LNCAP (cell line): ENCODE data around the gene SLC1A5.

ENCODE experiments used
- TF ChIP-seq, protein P1 (sequence below): fragments of 450-650 bp; IDR thresholded peaks from 2 replicates; pipeline ENCODE4 v1.5.1; 2017; ENCODE audit warnings: mild to moderate bottlenecking

SLC1A5 gene

DNA sequence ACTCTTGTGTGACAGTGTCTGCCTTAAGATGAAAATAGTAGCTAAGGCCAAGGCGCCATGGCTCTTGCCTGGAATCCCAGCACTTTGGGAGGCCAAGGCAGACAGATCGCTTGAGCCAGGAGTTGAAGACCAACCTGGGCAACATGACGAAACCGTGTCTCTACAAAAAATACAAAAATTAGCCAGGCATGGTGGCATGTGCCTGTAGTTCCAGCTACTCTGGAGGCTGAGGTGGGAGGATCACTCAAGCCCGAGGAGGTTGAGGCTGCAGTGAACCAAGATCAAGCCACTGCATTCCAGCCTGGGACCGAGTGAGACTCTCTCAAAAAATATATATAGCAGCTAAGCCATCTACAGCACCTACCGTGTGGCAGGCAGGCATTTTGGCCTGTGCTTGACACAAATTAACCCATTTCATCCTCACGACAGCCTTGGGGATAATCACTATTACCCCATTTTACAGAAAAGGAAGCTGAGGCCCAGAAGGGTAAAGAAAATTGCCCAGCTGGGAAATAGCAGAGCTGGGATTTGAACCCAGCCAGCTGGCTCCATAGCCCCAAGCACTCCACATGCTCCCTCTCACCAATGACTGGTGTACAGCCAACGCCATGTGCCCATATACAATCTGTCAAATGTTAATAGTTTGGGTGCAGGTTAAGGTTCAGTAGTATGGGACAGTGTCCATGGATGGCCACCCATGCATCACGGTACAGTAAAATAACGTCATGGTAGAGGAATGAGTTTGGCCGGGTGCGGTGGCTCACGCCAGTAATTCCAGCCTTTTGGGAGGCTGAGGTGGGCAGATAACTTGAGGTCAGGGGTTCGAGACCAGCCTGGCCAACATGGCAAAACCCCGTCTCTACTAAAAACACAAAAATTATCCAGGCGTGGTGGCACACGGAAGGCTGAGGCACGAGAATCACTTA lies 3.1 kb downstream of the SLC1A5 start:
- TF ChIP-seq, protein P1, sequence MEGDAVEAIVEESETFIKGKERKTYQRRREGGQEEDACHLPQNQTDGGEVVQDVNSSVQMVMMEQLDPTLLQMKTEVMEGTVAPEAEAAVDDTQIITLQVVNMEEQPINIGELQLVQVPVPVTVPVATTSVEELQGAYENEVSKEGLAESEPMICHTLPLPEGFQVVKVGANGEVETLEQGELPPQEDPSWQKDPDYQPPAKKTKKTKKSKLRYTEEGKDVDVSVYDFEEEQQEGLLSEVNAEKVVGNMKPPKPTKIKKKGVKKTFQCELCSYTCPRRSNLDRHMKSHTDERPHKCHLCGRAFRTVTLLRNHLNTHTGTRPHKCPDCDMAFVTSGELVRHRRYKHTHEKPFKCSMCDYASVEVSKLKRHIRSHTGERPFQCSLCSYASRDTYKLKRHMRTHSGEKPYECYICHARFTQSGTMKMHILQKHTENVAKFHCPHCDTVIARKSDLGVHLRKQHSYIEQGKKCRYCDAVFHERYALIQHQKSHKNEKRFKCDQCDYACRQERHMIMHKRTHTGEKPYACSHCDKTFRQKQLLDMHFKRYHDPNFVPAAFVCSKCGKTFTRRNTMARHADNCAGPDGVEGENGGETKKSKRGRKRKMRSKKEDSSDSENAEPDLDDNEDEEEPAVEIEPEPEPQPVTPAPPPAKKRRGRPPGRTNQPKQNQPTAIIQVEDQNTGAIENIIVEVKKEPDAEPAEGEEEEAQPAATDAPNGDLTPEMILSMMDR = no peak

DNA sequence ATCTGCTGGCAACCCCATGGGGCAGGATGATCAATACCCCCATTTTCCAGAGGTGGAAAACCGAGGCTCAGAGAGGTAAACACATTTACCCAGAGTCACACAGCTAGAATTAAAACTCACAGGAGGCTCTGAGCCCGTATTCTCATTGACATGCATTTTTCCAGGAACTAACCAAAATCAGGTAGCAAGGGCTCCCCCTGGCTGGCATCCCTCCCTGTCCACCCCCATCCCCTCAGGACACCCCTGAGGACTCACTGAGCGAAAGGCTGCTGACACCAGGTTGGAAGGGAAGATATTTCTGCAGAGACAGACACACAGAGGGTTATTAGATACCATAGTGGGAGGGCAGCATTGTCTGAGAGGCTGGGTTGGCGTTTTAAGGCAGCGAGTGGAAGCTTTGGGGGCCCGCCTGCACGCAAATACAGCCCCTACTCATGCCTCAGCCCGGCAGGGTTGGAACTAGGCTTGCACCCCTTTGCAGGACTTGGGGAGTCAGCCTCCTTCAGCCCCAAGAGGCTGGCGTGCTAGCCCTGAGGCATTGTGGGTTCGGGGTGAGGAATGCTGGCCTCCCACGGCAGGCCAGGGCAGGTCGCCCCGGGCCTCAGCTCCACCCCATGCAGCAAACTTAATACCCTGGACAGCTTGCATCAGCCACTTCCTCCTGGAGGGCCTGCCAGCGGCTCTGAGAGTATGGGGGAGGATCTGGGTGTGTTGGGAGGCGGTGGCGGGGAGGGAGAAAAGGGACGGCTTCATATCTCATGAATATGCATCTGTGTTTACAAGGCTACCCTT lies 3.9 kb downstream of the SLC1A5 start:
- TF ChIP-seq, protein P1 = no peak

DNA sequence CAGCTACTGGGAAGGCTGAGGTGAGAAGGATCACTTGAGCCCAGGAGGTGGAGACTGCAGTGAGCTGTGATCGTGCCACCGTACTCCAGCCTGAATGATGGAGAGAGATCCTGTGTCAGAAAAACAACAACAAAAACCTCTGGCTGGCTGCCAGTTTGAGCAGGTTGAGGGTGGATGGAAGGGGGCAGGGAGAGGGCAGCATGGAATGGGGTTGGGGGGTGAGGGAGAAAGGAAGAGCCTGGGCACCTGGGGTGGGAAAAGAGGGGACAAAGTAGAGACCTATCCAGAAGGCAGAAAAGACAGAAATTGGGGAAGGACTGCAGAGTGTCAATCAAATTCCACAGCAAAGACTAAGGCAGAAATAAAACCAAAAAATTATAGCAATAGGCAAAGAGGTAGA lies 4.7 kb downstream of the SLC1A5 start:
- TF ChIP-seq, protein P1 = no peak

DNA sequence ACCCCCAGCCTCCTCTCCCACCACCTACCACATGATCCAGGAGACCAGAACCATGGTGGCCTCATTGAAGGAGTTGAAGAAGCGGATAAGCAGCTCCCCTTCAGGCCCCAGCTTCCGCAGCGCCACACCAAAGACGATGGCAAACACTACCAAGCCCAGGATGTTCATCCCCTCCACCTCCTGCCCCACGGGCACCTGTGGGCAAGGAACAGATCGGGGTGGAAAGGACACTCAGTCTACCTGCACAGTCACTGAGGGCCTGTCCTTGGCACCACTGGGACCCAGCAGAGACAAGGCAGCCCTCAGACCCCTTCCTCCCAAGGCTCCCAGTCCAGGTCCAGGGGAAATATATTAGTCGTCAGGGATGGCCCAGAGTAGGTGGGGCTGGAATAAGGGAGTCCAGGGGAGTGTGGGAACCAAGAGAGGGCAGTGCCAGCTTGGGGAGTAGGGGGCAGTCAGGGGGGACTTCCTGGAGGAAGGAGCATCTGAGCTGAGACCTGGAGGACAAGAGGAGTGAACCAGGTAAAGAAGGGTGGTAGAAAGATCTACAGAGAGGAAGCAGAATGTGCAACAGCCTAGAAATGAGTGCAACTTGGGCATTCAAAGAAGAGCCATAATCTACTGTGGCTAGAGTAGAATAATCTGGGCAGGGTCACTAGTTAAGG lies 5.9 kb downstream of the SLC1A5 start:
- TF ChIP-seq, protein P1 = no peak

DNA sequence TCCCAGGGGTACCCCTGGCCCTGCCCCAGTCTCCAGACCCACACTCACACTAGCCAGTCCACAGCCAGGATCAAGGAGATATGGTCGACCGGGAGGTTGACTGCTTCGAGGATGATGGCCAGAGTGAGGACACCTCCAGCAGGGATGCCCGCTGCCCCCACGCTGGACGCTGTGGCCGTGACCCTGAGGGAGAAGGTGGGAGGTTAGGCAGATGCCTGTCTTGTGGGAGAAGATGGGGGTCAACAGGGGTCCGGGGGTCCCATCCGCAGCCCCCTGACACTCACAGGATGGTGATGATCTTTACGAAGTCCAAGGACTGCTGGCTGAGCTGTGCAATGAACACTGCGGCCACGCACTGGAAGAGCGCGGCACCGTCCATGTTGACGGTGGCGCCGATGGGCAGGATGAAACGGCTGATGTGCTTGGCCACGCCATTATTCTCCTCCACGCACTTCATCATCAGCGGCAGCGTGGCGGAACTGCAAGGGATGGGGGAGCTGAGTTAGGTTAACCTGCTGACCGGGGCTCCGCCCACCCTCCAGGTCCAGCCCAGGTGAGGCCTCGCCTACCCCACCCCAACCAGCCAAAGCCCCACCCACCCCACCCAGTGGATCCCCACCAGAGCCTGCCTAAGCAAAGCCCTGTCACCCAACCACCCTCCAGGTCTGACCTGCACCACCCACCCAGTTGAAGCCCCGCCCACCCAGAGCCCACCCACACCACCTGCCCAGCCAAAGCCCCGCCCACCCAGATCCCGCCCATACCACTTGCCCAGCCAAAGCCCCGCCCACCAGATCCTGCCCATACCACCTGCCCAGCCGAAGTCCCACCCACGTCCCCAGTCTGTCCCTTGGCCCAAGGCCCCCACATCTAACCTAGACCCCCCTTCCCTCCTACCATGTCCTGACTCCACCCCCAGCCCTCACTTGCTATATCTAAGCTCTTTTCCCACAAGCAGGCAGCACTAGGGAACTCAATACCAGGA lies 11.2 kb downstream of the SLC1A5 start:
- TF ChIP-seq, protein P1 = no peak

DNA sequence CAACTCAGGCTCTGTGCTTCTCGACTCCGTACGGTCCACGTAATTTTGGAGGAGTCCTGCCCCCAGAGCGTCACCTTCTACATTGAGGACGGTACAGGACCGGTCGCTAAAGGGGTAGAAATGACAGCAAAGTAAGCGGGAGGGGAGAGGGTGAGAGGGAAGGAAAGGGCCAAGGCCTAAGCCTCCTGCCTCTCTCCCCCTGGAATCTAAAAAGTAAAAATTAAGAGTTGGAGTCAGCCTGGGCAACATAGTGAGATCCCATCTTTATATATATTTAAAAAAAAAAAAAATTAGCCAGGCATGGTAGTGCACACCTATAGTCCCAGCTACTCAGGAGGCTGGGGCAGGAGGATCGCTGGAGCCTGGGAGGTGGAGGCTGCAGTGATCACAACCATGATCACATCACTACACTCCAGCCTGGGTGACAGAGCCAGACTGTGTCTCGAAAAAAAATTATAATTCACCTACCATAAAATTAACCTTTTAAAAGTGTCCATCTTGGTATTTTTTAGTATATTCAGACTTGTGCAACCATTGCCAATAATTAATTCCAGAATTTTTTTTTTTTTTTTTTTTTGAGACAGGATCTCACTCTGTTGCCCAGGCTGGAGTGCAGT lies 12.6 kb downstream of the SLC1A5 start:
- TF ChIP-seq, protein P1 = no peak
